ENCODE data around the gene KCNMA1.

Gene KCNMA1

DNA sequence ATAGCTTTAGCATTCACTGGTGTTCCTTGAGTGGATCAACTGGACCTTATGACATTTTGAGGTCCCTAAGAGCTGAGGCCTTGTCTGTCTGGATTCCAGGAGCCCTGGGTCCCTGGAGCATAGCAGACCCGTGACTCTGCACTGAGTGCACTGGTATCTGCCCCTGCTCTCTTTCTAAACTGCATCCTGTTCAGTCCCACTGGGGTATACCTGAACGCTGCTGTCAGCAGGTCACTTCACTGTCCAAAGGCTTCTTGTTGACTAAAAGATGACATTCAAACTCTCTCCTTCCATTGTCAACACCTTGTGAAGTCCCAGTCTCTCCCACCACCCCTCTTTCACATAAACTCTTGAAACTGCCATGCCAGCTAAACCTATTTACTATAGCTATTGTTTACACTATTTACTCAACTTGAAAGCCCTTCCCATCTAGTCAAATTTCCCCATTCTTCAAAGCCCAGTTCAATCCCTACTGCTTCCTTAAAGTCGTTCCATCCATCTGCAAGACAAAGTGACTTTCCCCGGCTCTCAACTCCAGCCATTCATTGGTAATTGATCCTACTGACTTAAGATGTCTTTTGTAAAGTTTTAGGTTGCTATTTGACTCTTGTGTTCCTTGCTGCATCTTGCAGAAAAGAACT, 523.3 kb downstream of the KCNMA1 start:
- no peak overlapping the region for H3K4me3 ChIP-seq (ENCODE audit: low read depth, low read length)
- DNase-seq (ENCODE audit: low read depth): no peak
- TF ChIP-seq, protein P1, sequence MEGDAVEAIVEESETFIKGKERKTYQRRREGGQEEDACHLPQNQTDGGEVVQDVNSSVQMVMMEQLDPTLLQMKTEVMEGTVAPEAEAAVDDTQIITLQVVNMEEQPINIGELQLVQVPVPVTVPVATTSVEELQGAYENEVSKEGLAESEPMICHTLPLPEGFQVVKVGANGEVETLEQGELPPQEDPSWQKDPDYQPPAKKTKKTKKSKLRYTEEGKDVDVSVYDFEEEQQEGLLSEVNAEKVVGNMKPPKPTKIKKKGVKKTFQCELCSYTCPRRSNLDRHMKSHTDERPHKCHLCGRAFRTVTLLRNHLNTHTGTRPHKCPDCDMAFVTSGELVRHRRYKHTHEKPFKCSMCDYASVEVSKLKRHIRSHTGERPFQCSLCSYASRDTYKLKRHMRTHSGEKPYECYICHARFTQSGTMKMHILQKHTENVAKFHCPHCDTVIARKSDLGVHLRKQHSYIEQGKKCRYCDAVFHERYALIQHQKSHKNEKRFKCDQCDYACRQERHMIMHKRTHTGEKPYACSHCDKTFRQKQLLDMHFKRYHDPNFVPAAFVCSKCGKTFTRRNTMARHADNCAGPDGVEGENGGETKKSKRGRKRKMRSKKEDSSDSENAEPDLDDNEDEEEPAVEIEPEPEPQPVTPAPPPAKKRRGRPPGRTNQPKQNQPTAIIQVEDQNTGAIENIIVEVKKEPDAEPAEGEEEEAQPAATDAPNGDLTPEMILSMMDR (IDR thresholded peaks at IDR 0.05; ENCODE audit: control insufficient read depth, extremely low read depth, insufficient read depth): no peak

- TF ChIP-seq, protein P1 (IDR thresholded peaks at IDR 0.05; ENCODE audit: control insufficient read depth, extremely low read depth, insufficient read depth): peak; percentile 81
- DNase-seq (ENCODE audit: low read depth): no peak
- H3K4me3 ChIP-seq (ENCODE audit: low read depth, low read length): no peak overlapping the region
Measured at GRCh38 chr10:77111611-77112550, 525.7 kb downstream of the KCNMA1 start.

DNA sequence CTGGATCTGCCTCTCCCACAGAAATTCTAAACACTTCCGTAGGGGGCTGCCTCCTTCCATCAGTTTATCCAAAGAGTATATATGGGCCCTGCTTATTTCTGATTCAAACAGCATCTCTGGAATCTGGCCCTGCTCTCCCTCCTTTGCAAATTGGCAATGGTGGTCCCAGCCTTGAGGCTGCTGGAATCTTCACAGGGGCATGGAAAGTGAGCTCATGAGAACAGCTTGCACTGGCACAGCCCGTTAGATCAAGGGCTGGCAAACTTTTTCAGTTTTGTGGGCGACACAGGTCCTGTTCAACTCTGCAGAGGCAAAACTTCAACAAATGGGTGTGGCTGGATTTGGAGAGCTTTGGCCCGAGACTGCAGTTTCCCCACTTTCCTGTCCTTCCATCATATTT, 526.9 kb downstream of the KCNMA1 start:
- DNase-seq (ENCODE audit: low read depth): no peak
- H3K4me3 ChIP-seq (ENCODE audit: low read depth, low read length): no peak overlapping the region
- TF ChIP-seq, protein P1 (IDR thresholded peaks at IDR 0.05; ENCODE audit: control insufficient read depth, extremely low read depth, insufficient read depth): no peak

GRCh38 chr10:77109351-77109994, 528.1 kb downstream of the KCNMA1 start:
- DNase-seq (ENCODE audit: low read depth): no peak
- no peak overlapping the region for H3K4me3 ChIP-seq (ENCODE audit: low read depth, low read length)
- TF ChIP-seq, protein P1 (IDR thresholded peaks at IDR 0.05; ENCODE audit: control insufficient read depth, extremely low read depth, insufficient read depth): no peak

- DNase-seq (ENCODE audit: low read depth): no peak
- TF ChIP-seq, protein P1 (IDR thresholded peaks at IDR 0.05; ENCODE audit: control insufficient read depth, extremely low read depth, insufficient read depth): no peak
- no peak overlapping the region for H3K4me3 ChIP-seq (ENCODE audit: low read depth, low read length)
Measured at GRCh38 chr10:77106676-77107075, 530.9 kb downstream of the KCNMA1 start.

GRCh38 chr10:77105761-77106221, 531.8 kb downstream of the KCNMA1 start:
- TF ChIP-seq, protein P1 (IDR thresholded peaks at IDR 0.05; ENCODE audit: control insufficient read depth, extremely low read depth, insufficient read depth): no peak
- H3K4me3 ChIP-seq (ENCODE audit: low read depth, low read length): no peak overlapping the region
- no peak for DNase-seq (ENCODE audit: low read depth)

Measured in LNCaP clone FGC (cell line).